SK-N-SH (cell line): ENCODE results near the gene EHMT2. TPM values are rescaled to one million over a fixed set of nuclear protein-coding genes. Genes with fewer than 3 reads are reported as not detected.

Experiments used
- CTCF ChIA-PET: fragments of 300-600, 350-600 bp; formaldehyde crosslinking; extraction: SDS; loops from one replicate; lab custom pipeline; 2021; lab: Yijun Ruan, JAX
- POLR2A ChIA-PET: fragments of 350-600 bp; sonication (Branson Sonifier 250); formaldehyde crosslinking; extraction: SDS; loops from one replicate; lab custom pipeline; 2020; ENCODE audit warnings: antibody characterized with exemption, inconsistent platforms; lab: Yijun Ruan, JAX
- DNase-seq: peaks from one replicate; pipeline ENCODE4 v3.0.0; 2012
- H2AFZ ChIP-seq: fragments of 200-600 bp; sonication (generic); 2 replicates; pipeline ENCODE4 v1.8.1; 2016; ENCODE audit warnings: antibody characterized with exemption, mild to moderate bottlenecking, low read depth
- H3F3A ChIP-seq: fragments of 200-600 bp; sonication (generic); replicated peaks from 2 replicates; pipeline ENCODE3; 2016; ENCODE audit warnings: antibody characterized with exemption, mild to moderate bottlenecking; ENCODE audit not compliant: insufficient read depth
- H3K27ac ChIP-seq, 2 experiments: fragments of 200-500 bp in 1 of 2; fragments of 200-600 bp in 1 of 2; sonication (Bioruptor generic) in 1 of 2; sonication (generic), shearing (Covaris generic) in 1 of 2; 2 replicates each; pipeline versions ENCODE4 v1.5.1 to v1.6.1; 2014 to 2016; ENCODE audit warnings: low read depth in 2 of 2, inconsistent platforms in 1 of 2, low read length in 1 of 2, mild to moderate bottlenecking in 1 of 2, mixed read lengths in 1 of 2
- H3K27me3 ChIP-seq: fragments of 200-600 bp; sonication (generic), shearing (Covaris generic); 2 replicates; pipeline ENCODE4 v1.6.1; 2016; ENCODE audit warnings: mixed run types; ENCODE audit not compliant: insufficient read depth
- H3K36me3 ChIP-seq, 2 experiments: fragments of 200-500 bp in 1 of 2; fragments of 200-600 bp in 1 of 2; sonication (Bioruptor generic) in 1 of 2; sonication (generic) in 1 of 2; replicated peaks in 1 of 2; 2 replicates each; pipeline versions ENCODE3 to v1.5.1; 2014 to 2016; ENCODE audit warnings: low read length in 1 of 2, mild to moderate bottlenecking in 1 of 2; ENCODE audit not compliant: insufficient read depth in 2 of 2, control insufficient read depth in 1 of 2
- H3K4me1 ChIP-seq, 2 experiments: fragments of 200-500 bp in 1 of 2; fragments of 200-600 bp in 1 of 2; sonication (Bioruptor generic) in 1 of 2; sonication (generic), shearing (Covaris generic) in 1 of 2; 2 replicates each; pipeline versions ENCODE4 v1.5.1 to v1.6.1; 2014 to 2016; ENCODE audit warnings: low read depth in 1 of 2, low read length in 1 of 2, mixed run types in 1 of 2; ENCODE audit not compliant: insufficient read depth in 2 of 2, control insufficient read depth in 1 of 2
- H3K4me2 ChIP-seq: fragments of 200-600 bp; sonication (generic), shearing (Covaris generic); 2 replicates; pipeline ENCODE4 v1.6.1; 2017; ENCODE audit warnings: mixed run types
- H3K4me3 ChIP-seq, 2 experiments: fragments of 200-500 bp in 1 of 2; fragments of 200-600 bp in 1 of 2; sonication (Bioruptor generic) in 1 of 2; sonication (generic), shearing (Covaris generic) in 1 of 2; 2 replicates each; pipeline versions ENCODE4 v1.5.1 to v1.8.1; 2014 to 2016; ENCODE audit warnings: low read depth in 2 of 2, inconsistent platforms in 1 of 2, low read length in 1 of 2, mild to moderate bottlenecking in 1 of 2, mixed read lengths in 1 of 2, moderate library complexity in 1 of 2
- H3K79me2 ChIP-seq: fragments of 200-600 bp; sonication (generic); 2 replicates; pipeline ENCODE4 v1.8.1; 2017; ENCODE audit warnings: mild to moderate bottlenecking; ENCODE audit not compliant: insufficient read depth
- H3K9ac ChIP-seq: fragments of 200-600 bp; sonication (generic); 2 replicates; pipeline ENCODE4 v1.6.1; 2017; ENCODE audit warnings: mixed run types
- H3K9me2 ChIP-seq: fragments of 200-600 bp; sonication (generic); 2 replicates; pipeline ENCODE4 v1.6.1; 2017; ENCODE audit warnings: mixed run types
- H3K9me3 ChIP-seq: fragments of 200-600 bp; sonication (generic); 2 replicates; pipeline ENCODE4 v1.6.1; 2017; ENCODE audit warnings: mixed run types, mild to moderate bottlenecking, moderate library complexity
- H4K20me1 ChIP-seq: fragments of 200-600 bp; sonication (generic); 2 replicates; pipeline ENCODE4 v1.6.1; 2017; ENCODE audit warnings: mild to moderate bottlenecking, mixed run types; ENCODE audit not compliant: insufficient read depth
- CTCF ChIP-seq: fragments of 200-600 bp; sonication (generic); IDR thresholded peaks from 2 replicates; pipeline ENCODE4 v1.6.1; 2017; ENCODE audit warnings: antibody characterized with exemption, mild to moderate bottlenecking, moderate library complexity
- GABPA ChIP-seq: IDR thresholded peaks from 2 replicates; pipeline ENCODE4 v1.4.0; 2012; ENCODE audit warnings: low read depth, mild to moderate bottlenecking
- GATA2 ChIP-seq: sonication (generic); formaldehyde crosslinking; IDR thresholded peaks from 2 replicates; pipeline ENCODE4 v1.5.0; 2020; ENCODE audit warnings: mild to moderate bottlenecking, missing genetic modification reagents
- IRF3 ChIP-seq: fragments of 150-350 bp; IDR thresholded peaks from 2 replicates; pipeline ENCODE4 v1.6.1; 2016; ENCODE audit warnings: mild to moderate bottlenecking, low read depth, low read length
- JUND ChIP-seq: IDR thresholded peaks from 2 replicates; pipeline ENCODE4 v1.4.0; 2012
- MEF2A ChIP-seq: IDR thresholded peaks from 2 replicates; pipeline ENCODE4 v1.4.0; 2012; ENCODE audit warnings: low read depth, borderline replicate concordance
- PBX3 ChIP-seq: IDR thresholded peaks from 2 replicates; pipeline ENCODE4; 2012
- RAD21 ChIP-seq: IDR thresholded peaks from 2 replicates; pipeline ENCODE4 v1.6.1; 2012; ENCODE audit warnings: mild to moderate bottlenecking, low read length
- RCOR1 ChIP-seq: fragments of 150-350 bp; IDR thresholded peaks from 2 replicates; pipeline ENCODE4 v1.6.1; 2017; ENCODE audit warnings: antibody characterized with exemption, low read length
- REST ChIP-seq: IDR thresholded peaks from 2 replicates; pipeline ENCODE4 v1.6.1; 2012; ENCODE audit warnings: mild to moderate bottlenecking, low read depth, low read length, moderate library complexity
- USF1 ChIP-seq: IDR thresholded peaks from 2 replicates; pipeline ENCODE4 v1.4.0; 2012; ENCODE audit warnings: low read depth, borderline replicate concordance
- WGBS: methylation state at CpG from one replicate; pipeline ENCODE4 v1.1.6; 2017; ENCODE audit warnings: low lambda C conversion rate; 5-methylcytosine and 5-hydroxymethylcytosine counted together
- polyA plus RNA-seq, 3 experiments: library from polyadenylated mRNA; depleted of rRNA; stranded (reverse); fragments of >200 nt; gene quantifications; 2 replicates each; pipeline ENCODE4 v1.2.3, GENCODE V29; 2012

The EHMT2 gene
- polyA plus RNA-seq, 1 of the 3 experiments (the other 2 are of a cell fraction) = 72.0 TPM

- TF ChIP-seq CTCF (no peak), GABPA (no peak), PBX3 (no peak), REST (no peak), RCOR1 (no peak), GATA2 (CRISPR knock-in tag) (no peak), USF1 (no peak)
Observed at GRCh38 chr6:31918069-31918720, 20.7 kb upstream of the EHMT2 start (continued).

- Histone ChIP-seq H3F3A (peaks cover 9% of the 10 kb centered on the region), H3K27me3 (no peaks in the 10 kb centered on the region), H2AFZ (no peak overlapping the region), H4K20me1 (no peaks in the 10 kb centered on the region), H3K9ac (no peak overlapping the region), H3K4me1 (no peaks in the 10 kb centered on the region), H3K4me2 (no peak overlapping the region), H3K27ac (no peak overlapping the region), H3K79me2 (no peaks in the 10 kb centered on the region), H3K36me3 (no peaks in the 10 kb centered on the region), H3K9me3 (no peaks in the 10 kb centered on the region), H3K4me3 (no peak overlapping the region), H3K9me2 (no peaks in the 10 kb centered on the region)
- ChIA-PET POLR2A (no interaction called here), CTCF (interaction anchor here (1.6 kb wide), 1 partner anchor 14 kb away, joined by 3 read pairs; the partner anchor contains the start of gene ZBTB12)
- 75% methylated on average over 6 of the region's 6 CpGs for WGBS
- DNase-seq = no peak
- TF ChIP-seq IRF3 = no peak
- no peak for TF ChIP-seq JUND
- no peak for TF ChIP-seq MEF2A
- TF ChIP-seq RAD21 = no peak
Observed at GRCh38 chr6:31915756-31916155, 18.3 kb upstream of the EHMT2 start.
